ENCODE results near the gene CEP83.
"Not testable (repeated sequence)": the region's sequence is repeated elsewhere in the genome, so short reads cannot be mapped to it uniquely, and the experiment has no call there.

The CEP83 gene

DNA sequence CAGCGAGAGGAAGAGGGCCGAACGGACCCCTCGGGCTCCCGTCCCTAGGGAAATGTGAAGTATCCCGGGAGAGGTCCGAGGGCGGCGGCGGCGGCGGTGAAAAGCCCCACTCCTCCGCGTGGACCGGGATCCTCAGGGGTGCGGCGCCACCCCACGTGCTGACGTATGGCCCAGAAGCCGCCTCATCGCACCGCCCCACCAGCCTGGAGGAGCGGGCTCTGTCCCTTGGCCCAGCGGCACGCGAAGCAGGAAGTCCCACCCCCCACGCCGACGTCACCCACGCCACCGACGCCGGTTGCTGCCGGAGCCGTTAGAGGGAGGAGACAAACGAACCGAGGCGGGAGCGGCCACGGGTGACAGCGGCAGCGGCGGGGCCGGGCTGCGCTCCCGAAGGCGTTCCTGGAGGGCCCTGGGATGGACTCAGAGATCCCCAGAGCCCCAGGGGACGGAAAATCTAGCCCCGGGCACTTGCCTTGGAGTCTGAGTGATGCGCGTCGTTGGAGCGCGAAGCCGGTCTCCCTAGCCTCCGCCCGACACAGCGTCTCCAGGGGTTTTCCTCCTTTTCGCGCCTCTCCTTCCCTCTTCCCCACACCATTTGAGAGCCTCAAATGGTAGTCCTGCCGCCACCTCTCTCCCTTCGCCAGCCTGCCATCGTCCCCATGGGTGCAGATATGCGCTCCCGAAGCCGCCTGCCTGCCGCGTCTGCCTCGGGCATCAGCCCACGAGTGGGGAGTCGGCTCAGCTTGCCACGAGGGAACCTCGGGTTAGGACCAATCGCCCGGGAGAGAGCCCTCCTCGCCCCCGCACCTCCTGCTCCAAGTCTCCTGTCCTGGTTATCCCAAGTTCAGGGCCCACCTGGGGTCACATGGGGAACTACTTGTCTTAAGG is at the start of gene CEP83:
Gene CEP83 (minus strand): TSS at position 140 of the 888 bp plus-strand sequence. CDS start 47,377 bp downstream, outside the sequence.
- peak; percentile 90 for DNase-seq

DNA sequence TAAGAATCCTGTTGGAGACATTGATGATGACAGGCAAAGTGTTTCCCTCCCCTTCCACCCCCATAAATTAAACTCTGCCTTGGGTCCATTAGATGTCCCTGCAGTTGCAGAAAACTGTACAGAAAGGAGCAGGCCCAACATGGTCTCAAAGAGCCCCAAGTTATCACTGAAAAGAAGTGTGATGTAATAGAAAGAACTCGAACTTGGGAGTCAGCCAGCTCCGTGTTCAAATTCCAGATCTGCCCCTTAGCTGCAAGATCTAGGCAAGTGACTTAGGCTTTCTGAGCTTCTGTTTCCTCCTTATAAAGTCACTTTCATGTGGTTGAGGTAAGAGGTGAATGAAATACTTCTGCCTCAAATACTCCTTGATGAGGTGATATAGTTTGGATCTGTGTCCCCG is 49.6 kb upstream of the CEP83 start:
- DNase-seq = no peak

DNA sequence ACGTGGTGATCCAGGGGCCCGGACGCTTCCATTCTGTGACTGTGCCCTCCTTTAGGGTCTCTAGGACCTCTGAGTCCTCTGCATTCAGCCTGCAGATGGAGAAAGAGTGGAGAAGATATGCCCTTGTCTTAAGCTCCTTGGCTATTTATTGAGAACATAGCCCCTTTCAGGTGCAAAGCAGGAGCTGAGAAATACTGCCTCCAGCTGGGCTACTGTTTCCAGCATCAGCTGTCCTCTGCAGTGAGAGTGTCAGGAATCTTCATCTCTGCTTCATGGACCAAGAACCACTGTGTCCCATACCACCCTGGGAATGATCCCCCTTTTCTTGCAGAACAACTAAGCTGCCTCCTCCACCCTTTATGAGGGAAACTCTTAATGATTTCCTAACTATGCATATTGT is 47.8 kb upstream of the CEP83 start:
- DNase-seq = no peak

DNA sequence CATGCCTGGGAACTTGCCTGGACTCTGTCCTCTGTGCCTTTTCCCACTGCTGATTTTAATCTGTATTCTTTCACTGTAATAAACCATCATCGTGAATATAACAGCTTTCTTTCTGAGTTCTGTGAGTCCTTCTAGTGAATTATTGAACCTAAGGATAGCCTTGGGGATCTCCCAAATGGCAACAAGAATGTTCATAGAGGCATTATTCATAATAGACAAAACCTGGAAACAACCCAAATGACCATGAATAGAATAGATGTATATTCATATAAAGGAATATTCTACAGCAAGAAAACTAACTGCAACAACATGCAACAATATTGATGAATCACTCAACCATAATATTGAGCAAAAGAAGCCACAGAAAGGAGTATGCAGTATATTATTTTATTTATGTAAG is 44.7 kb upstream of the CEP83 start:
- no peak for DNase-seq

DNA sequence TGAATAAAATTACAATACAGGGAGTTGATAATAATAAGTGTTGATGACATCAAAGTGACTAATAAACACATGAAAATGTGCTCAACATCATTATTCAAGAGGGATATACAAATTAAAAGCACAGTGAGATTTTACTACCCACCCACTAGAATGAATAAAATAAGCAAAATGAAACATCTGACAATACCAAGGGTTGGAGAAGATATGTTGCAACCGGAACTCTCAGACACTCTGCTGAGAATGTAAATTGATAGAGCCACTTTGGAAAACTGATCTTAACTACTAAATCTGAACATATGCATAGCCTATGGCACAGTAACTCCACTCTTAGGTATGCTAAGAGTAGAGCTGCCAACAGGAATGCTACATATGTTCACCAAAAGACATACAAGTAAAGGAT is 44.0 kb upstream of the CEP83 start:
- DNase-seq = no peak

GRCh38 chr12:94500831-94501567 is 41.3 kb upstream of the CEP83 start:
- no peak for DNase-seq

GRCh38 chr12:94498698-94499097 is 39.0 kb upstream of the CEP83 start:
- DNase-seq = no peak

- DNase-seq = no peak
Measured at GRCh38 chr12:94498073-94498472, 38.4 kb upstream of the CEP83 start.

GRCh38 chr12:94495445-94496115 is 35.9 kb upstream of the CEP83 start:
- DNase-seq = no peak

- no peak for DNase-seq
Measured at GRCh38 chr12:94491489-94491888, 31.8 kb upstream of the CEP83 start.

- DNase-seq = no peak
Measured at GRCh38 chr12:94488463-94488862, 28.8 kb upstream of the CEP83 start.

DNA sequence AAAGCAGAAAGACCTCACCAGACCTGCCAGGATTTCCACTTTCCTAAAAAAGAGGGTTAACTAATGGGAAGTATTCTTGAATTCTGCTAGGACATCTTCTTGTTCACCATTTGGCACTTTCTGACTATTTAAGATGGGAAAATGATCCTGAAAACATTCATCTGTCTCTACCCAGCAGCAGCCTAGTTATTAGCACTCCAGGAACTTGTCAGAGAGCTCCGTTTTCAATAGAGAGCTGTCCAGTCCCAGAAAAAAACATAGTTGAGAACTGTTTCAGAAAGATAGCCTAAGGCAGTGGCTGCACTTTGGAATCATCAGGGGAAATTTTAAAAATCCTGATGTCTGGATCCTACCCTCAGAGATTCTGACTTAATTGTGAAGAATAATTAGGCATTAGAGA is 22.1 kb upstream of the CEP83 start:
- DNase-seq = no peak

DNA sequence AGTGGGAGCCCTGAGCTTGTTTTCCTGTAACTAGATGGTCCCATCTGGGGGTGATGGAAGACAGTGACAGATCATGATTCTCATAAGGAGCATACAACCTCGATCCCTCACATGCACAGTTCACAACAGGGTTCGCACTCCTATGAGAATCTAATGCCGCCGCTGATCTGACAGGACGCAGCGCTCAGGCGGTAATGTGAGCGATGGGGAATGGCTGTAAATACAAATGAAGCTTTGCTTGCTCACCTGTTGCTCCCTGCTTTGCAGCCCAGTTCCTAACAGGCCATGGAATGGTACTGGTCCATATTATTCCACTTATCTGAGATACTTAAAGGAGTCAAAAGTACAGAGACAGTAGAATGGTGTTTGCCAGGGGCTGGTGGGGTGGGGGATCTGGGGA is 9.9 kb upstream of the CEP83 start:
- DNase-seq = no peak

- DNase-seq = no peak
Measured at GRCh38 chr12:94460616-94460959, 921 bp upstream of the CEP83 start.

GRCh38 chr12:94458877-94459727 is 565 bp downstream of the CEP83 start:
- peak; percentile 53 for DNase-seq

- no peak for DNase-seq
Measured at GRCh38 chr12:94457311-94457710, 2.4 kb downstream of the CEP83 start.

DNA sequence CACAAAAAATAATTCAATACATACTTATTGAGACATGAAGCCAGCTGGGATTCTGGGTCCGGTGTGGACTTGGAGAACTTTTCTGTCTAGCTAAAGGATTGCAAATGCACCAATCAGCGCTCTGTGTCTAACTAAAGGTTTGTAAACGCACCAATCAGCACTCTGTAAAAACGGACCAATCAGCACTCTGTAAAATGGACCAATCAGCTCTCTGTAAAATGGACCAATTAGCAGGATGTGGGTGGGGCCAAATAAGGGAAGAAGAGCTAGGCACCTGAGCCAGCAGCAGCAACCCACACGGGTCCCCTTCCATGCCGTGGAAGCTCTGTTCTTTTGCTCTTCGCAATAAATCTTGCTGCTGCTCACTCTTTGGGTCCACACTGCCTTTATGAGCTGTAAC is 5.3 kb downstream of the CEP83 start:
- not testable (repeated sequence) for DNase-seq

GRCh38 chr12:94445662-94446061 is 14.0 kb downstream of the CEP83 start:
- DNase-seq = no peak

DNA sequence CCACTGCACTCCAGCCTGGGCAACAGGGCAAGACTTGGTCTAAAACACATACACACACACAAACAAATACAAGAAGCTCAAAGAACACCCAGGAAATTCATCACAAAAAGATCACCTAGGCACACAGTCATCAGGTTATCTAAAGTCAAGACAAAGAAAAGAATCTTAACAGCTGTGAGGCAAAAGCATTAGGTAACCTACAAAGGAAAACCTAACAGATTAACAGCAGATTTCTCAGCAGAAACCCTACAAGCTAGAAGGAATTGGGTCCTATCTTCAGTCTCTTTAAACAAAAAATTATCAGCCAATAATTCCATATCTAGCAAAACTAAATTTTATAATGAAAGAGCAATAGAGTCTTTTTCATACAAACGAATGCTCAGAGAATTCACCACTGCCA is 22.4 kb downstream of the CEP83 start:
- DNase-seq = no peak

DNA sequence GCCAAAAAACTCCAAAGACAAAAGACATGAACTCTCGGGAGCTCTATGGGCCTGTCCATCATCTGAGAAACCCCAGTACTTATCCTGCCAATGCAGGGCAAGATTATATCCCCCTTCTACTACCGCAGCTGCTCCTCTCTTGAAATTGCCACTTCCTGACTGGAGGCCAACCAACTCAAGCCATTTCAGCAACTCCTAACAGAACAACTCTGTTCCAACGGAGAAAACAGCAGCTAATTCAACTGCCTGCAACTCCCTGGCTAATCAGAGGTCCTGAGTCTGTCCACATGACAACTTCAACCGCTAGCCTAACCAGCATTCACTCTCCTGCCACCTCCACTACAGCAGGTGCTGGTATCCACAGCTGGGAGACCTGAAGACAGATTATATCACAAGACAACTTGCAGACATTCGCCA is 24.1 kb downstream of the CEP83 start:
- DNase-seq = no peak

DNA sequence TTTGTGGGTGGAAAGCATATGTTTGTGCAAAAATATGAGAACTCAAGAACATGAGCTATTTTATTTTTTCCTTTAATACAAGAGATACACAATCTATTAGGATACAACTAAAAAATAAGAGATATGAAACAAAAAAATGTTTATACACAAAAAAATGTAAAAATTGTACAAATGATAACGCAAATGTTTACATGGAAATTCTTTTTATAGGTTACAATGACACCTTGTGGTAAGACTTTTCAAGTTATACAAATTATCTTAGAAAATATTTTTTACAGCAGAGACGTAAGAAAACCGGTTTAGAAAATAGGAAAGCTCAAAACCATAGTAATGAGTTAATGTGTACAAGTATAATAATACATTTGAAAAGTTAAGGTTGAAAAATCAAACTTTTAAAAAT is 25.5 kb downstream of the CEP83 start:
- no peak for DNase-seq

DNA sequence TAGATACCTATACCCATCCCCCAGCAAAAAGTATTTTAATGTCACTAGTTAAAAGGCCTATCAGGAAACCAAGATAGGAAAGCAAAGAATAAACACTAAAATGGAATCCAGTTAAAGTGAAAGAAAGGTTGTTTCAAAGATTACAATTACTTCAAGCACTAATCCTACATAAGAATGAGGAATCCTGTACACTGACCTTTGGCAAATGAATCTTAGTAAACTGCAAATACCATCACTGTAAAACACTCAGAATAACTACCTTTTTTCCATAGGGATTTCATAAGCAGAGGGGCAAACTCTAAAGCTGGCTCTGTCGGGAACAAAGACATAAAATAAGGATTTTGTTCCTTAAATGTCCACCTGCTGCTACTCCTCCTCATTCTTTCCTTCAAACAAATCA is 25.9 kb downstream of the CEP83 start:
- DNase-seq = no peak

- no peak for DNase-seq
Measured at GRCh38 chr12:94430304-94430703, 29.4 kb downstream of the CEP83 start.

All from NCI-H1105 treated with DMSO at 0.1 percent for 48 hours (cell line).